Measurements from ENCODE around the gene CMTM4. TPM values are rescaled to one million over a fixed set of nuclear protein-coding genes. Genes with fewer than 3 reads are reported as not detected.

Gene CMTM4
- polyA plus RNA-seq, 1 experiment = 19.2 TPM

GRCh38 chr16:66660422-66661209, 35.9 kb downstream of the CMTM4 start:
- Histone ChIP-seq H3K4me3 (ENCODE audit: low read depth, low read length) (peak overlapping the region; percentile 5; the same call in 1 of the 2 replicates), H3K27ac (ENCODE audit: low read depth, low read length) (peak overlapping the region; percentile 79), H3K9me3 (ENCODE audit: control insufficient read depth, insufficient read depth, low read length) (no peaks in the 10 kb centered on the region), H3K27me3 (ENCODE audit: control insufficient read depth, insufficient read depth, low read length) (no peaks in the 10 kb centered on the region)
- ChIA-PET POLR2A (interaction anchor here (0.8 to 1.8 kb wide), 6 partner anchors 9 to 91 kb away, joined by 3 to 5 read pairs (median 3); partner anchors contain the start of gene DYNC1LI2), CTCF (interaction anchor here (0.8 to 6.1 kb wide), 14 partner anchors 8 to 212 kb away, joined by 3 to 118 read pairs (median 7); partner anchors contain the start of genes DYNC1LI2 and NAE1)
- peak; percentile 49 for TF ChIP-seq CTCF (IDR thresholded peaks at IDR 0.05; ENCODE audit: low read depth, low read length)
- peak; percentile 41 for DNase-seq (ENCODE audit: low read depth, low spot score)

GRCh38 chr16:66658860-66659190, 37.7 kb downstream of the CMTM4 start:
- Histone ChIP-seq H3K4me3 (ENCODE audit: low read depth, low read length) (no peak overlapping the region), H3K27ac (ENCODE audit: low read depth, low read length) (no peak overlapping the region), H3K27me3 (ENCODE audit: control insufficient read depth, insufficient read depth, low read length) (no peaks in the 10 kb centered on the region), H3K9me3 (ENCODE audit: control insufficient read depth, insufficient read depth, low read length) (no peaks in the 10 kb centered on the region)
- CTCF ChIA-PET = interaction anchor here (1.1 to 6.1 kb wide), 4 partner anchors 8 to 83 kb away, joined by 3 to 118 read pairs (median 4); no protein-coding TSS in a partner anchor
- no peak for TF ChIP-seq CTCF (IDR thresholded peaks at IDR 0.05; ENCODE audit: low read depth, low read length)
- POLR2A ChIA-PET = no interaction called here
- no peak for DNase-seq (ENCODE audit: low read depth, low spot score)

- no peaks in the 10 kb centered on the region for H3K27me3 ChIP-seq (ENCODE audit: control insufficient read depth, insufficient read depth, low read length)
- no peak for TF ChIP-seq CTCF (IDR thresholded peaks at IDR 0.05; ENCODE audit: low read depth, low read length)
- no peak for DNase-seq (ENCODE audit: low read depth, low spot score)
- no peaks in the 10 kb centered on the region for H3K9me3 ChIP-seq (ENCODE audit: control insufficient read depth, insufficient read depth, low read length)
- POLR2A ChIA-PET = no interaction called here
- H3K27ac ChIP-seq (ENCODE audit: low read depth, low read length) = no peak overlapping the region
- no peak overlapping the region for H3K4me3 ChIP-seq (ENCODE audit: low read depth, low read length)
- CTCF ChIA-PET = interaction anchor here (1.1 to 6.1 kb wide), 4 partner anchors 7 to 84 kb away, joined by 3 to 118 read pairs (median 4); no protein-coding TSS in a partner anchor
These were observed 38.2 kb downstream of the CMTM4 start for GRCh38 chr16:66658143-66658859.

- Histone ChIP-seq H3K27me3 (ENCODE audit: control insufficient read depth, insufficient read depth, low read length) (no peaks in the 10 kb centered on the region), H3K4me3 (ENCODE audit: low read depth, low read length) (no peak overlapping the region), H3K9me3 (ENCODE audit: control insufficient read depth, insufficient read depth, low read length) (no peaks in the 10 kb centered on the region), H3K27ac (ENCODE audit: low read depth, low read length) (no peak overlapping the region)
- no peak for DNase-seq (ENCODE audit: low read depth, low spot score)
- POLR2A ChIA-PET = no interaction called here
- CTCF ChIA-PET = interaction anchor here (2.0 kb wide), 1 partner anchor 48 kb away, joined by 6 read pairs; no protein-coding TSS in a partner anchor
- TF ChIP-seq CTCF (IDR thresholded peaks at IDR 0.05; ENCODE audit: low read depth, low read length) = no peak
These were observed 40.0 kb downstream of the CMTM4 start for GRCh38 chr16:66656547-66656946.

Measured in AG04450 (cell line).